Lower leg skin (tissue), 3 donors: ENCODE data around the gene TNS3.

Source experiments
- CTCF ChIP-seq, 3 donors: fragments of 450-650 bp; IDR thresholded peaks; one replicate each; pipeline ENCODE4 v1.5.1; 2016; ENCODE audit warnings: antibody characterized with exemption in 3 of 3, mild to moderate bottlenecking in 3 of 3, moderate library complexity in 2 of 3
- POLR2A ChIP-seq, 2 donors: fragments of 450-650 bp; IDR thresholded peaks; one replicate each; pipeline ENCODE4 v1.6.1; 2016 to 2017; ENCODE audit warnings: antibody characterized with exemption in 2 of 2, mild to moderate bottlenecking in 1 of 2, moderate library complexity in 1 of 2

GRCh38 chr7:47488969-47489342, 93.0 kb downstream of the TNS3 start:
- TF ChIP-seq POLR2A (IDR thresholded peaks at IDR 0.05) (no peak), CTCF (IDR thresholded peaks at IDR 0.05) (no peak)
